Adipocyte (in vitro differentiated cells): ENCODE results near the gene RAG2.

Experiments used
- DNase-seq: peaks from one replicate; pipeline ENCODE4 v3.0.0-alpha.2; 2015; ENCODE audit warnings: low read depth
- H3K27me3 ChIP-seq: replicated peaks from 2 replicates; pipeline ENCODE4 v1.7.0; 2013; ENCODE audit warnings: mild to moderate bottlenecking, low read length, moderate library complexity; ENCODE audit not compliant: control insufficient read depth, insufficient read depth
- H3K36me3 ChIP-seq: 2 replicates; pipeline ENCODE4 v1.7.0; 2013; ENCODE audit warnings: low read length, mild to moderate bottlenecking, moderate library complexity; ENCODE audit not compliant: control insufficient read depth, insufficient read depth, severe bottlenecking
- H3K4me1 ChIP-seq: 2 replicates; pipeline ENCODE4 v1.7.0; 2013; ENCODE audit warnings: mild to moderate bottlenecking, low read length, moderate library complexity; ENCODE audit not compliant: control insufficient read depth, insufficient read depth
- H3K4me3 ChIP-seq: 2 replicates; pipeline ENCODE4 v1.7.0; 2013; ENCODE audit warnings: mild to moderate bottlenecking, low read length, moderate library complexity
- H3K9ac ChIP-seq: 2 replicates; pipeline ENCODE4 v1.7.0; 2013; ENCODE audit warnings: mild to moderate bottlenecking, low read length, moderate library complexity
- H3K9me3 ChIP-seq: 2 replicates; pipeline ENCODE4 v1.7.0; 2013; ENCODE audit warnings: mild to moderate bottlenecking, low read length, moderate library complexity; ENCODE audit not compliant: control insufficient read depth

Gene RAG2

GRCh38 chr11:36596880-36597279, 1.2 kb downstream of the RAG2 start:
- peaks cover 7% of the 10 kb centered on the region for H3K4me1 ChIP-seq
- no peaks in the 10 kb centered on the region for H3K9me3 ChIP-seq
- no peak overlapping the region for H3K4me3 ChIP-seq
- no peak for DNase-seq
- H3K9ac ChIP-seq, result no peak overlapping the region
- no peaks in the 10 kb centered on the region for H3K27me3 ChIP-seq
- no peaks in the 10 kb centered on the region for H3K36me3 ChIP-seq

GRCh38 chr11:36594316-36594989, 3.6 kb downstream of the RAG2 start, which contains the start of gene IFTAP:
IFTAP (plus strand) TSS chr11:36594502; CDS start chr11:36610104, 15,602 bp downstream.
- Histone ChIP-seq H3K36me3 (no peaks in the 10 kb centered on the region), H3K9ac (peak within 1 kb of the TSS; percentile 88), H3K4me1 (peaks cover 7% of the 10 kb centered on the region), H3K9me3 (no peaks in the 10 kb centered on the region), H3K27me3 (peaks cover 7% of the 10 kb centered on the region), H3K4me3 (peak within 1 kb of the TSS; percentile 98)
- peak; percentile 94 for DNase-seq

GRCh38 chr11:36591433-36591832, 6.6 kb downstream of the RAG2 start:
- peaks cover 7% of the 10 kb centered on the region for H3K4me1 ChIP-seq
- no peak overlapping the region for H3K9ac ChIP-seq
- H3K36me3 ChIP-seq, result no peaks in the 10 kb centered on the region
- H3K27me3 ChIP-seq, result peaks cover 7% of the 10 kb centered on the region
- DNase-seq, result no peak
- no peak overlapping the region for H3K4me3 ChIP-seq
- no peaks in the 10 kb centered on the region for H3K9me3 ChIP-seq

- H3K9ac ChIP-seq, result no peak overlapping the region
- H3K27me3 ChIP-seq, result peaks cover 7% of the 10 kb centered on the region
- no peak for DNase-seq
- no peaks in the 10 kb centered on the region for H3K36me3 ChIP-seq
- H3K4me1 ChIP-seq, result peaks cover 7% of the 10 kb centered on the region
- H3K9me3 ChIP-seq, result no peaks in the 10 kb centered on the region
- no peak overlapping the region for H3K4me3 ChIP-seq
These were observed 7.5 kb downstream of the RAG2 start for GRCh38 chr11:36590513-36590912.

GRCh38 chr11:36588099-36588498, 9.9 kb downstream of the RAG2 start:
- Histone ChIP-seq H3K4me1 (no peaks in the 10 kb centered on the region), H3K36me3 (no peaks in the 10 kb centered on the region), H3K9ac (no peak overlapping the region), H3K4me3 (no peak overlapping the region), H3K9me3 (no peaks in the 10 kb centered on the region), H3K27me3 (peaks cover 7% of the 10 kb centered on the region)
- DNase-seq, result no peak

- Histone ChIP-seq H3K36me3 (no peaks in the 10 kb centered on the region), H3K9me3 (no peaks in the 10 kb centered on the region), H3K9ac (no peak overlapping the region), H3K27me3 (peaks cover 7% of the 10 kb centered on the region), H3K4me1 (no peaks in the 10 kb centered on the region), H3K4me3 (no peak overlapping the region)
- DNase-seq, result no peak
These were observed 11.5 kb downstream of the RAG2 start for GRCh38 chr11:36586543-36586942.

GRCh38 chr11:36583667-36584066, 14.4 kb downstream of the RAG2 start:
- no peaks in the 10 kb centered on the region for H3K36me3 ChIP-seq
- no peaks in the 10 kb centered on the region for H3K27me3 ChIP-seq
- no peaks in the 10 kb centered on the region for H3K9me3 ChIP-seq
- no peaks in the 10 kb centered on the region for H3K4me1 ChIP-seq
- no peak overlapping the region for H3K9ac ChIP-seq
- H3K4me3 ChIP-seq, result no peak overlapping the region
- DNase-seq, result no peak

- H3K4me1 ChIP-seq, result peaks cover 15% of the 10 kb centered on the region
- H3K36me3 ChIP-seq, result no peaks in the 10 kb centered on the region
- H3K9ac ChIP-seq, result no peak overlapping the region
- H3K27me3 ChIP-seq, result no peaks in the 10 kb centered on the region
- no peak overlapping the region for H3K4me3 ChIP-seq
- DNase-seq, result no peak
- no peaks in the 10 kb centered on the region for H3K9me3 ChIP-seq
These were observed 16.5 kb downstream of the RAG2 start for GRCh38 chr11:36581536-36581935.

GRCh38 chr11:36578458-36578857, 19.6 kb downstream of the RAG2 start:
- peaks cover 15% of the 10 kb centered on the region for H3K4me1 ChIP-seq
- DNase-seq, result no peak
- no peak overlapping the region for H3K4me3 ChIP-seq
- H3K9me3 ChIP-seq, result no peaks in the 10 kb centered on the region
- no peak overlapping the region for H3K9ac ChIP-seq
- no peaks in the 10 kb centered on the region for H3K27me3 ChIP-seq
- H3K36me3 ChIP-seq, result no peaks in the 10 kb centered on the region

GRCh38 chr11:36577859-36578258, 20.2 kb downstream of the RAG2 start:
- H3K4me1 ChIP-seq, result peaks cover 15% of the 10 kb centered on the region
- no peak overlapping the region for H3K9ac ChIP-seq
- no peak overlapping the region for H3K4me3 ChIP-seq
- no peaks in the 10 kb centered on the region for H3K9me3 ChIP-seq
- no peaks in the 10 kb centered on the region for H3K36me3 ChIP-seq
- peak; percentile 62 for DNase-seq
- H3K27me3 ChIP-seq, result no peaks in the 10 kb centered on the region

- Histone ChIP-seq H3K9me3 (no peaks in the 10 kb centered on the region), H3K9ac (no peak overlapping the region), H3K36me3 (no peaks in the 10 kb centered on the region), H3K4me1 (peaks cover 15% of the 10 kb centered on the region), H3K4me3 (no peak overlapping the region), H3K27me3 (no peaks in the 10 kb centered on the region)
- no peak for DNase-seq
These were observed 20.7 kb downstream of the RAG2 start for GRCh38 chr11:36577373-36577772.

- no peak for DNase-seq
- Histone ChIP-seq H3K36me3 (no peaks in the 10 kb centered on the region), H3K27me3 (no peaks in the 10 kb centered on the region)
These were observed 23.6 kb downstream of the RAG2 start for GRCh38 chr11:36574486-36574885.

More at GRCh38 chr11:36574486-36574885, 23.6 kb downstream of the RAG2 start:
- Histone ChIP-seq H3K4me1 (peaks cover 15% of the 10 kb centered on the region), H3K4me3 (no peak overlapping the region), H3K9me3 (no peaks in the 10 kb centered on the region), H3K9ac (no peak overlapping the region)
